CD4-positive, alpha-beta T cell treated with Interleukin-15 for 4 hours (primary cell): ENCODE results near the gene GANC.

Experiments
- DNase-seq: peaks from one replicate; pipeline ENCODE4 v3.0.0-alpha.2; 2020; ENCODE audit warnings: low spot score

GANC gene

DNA sequence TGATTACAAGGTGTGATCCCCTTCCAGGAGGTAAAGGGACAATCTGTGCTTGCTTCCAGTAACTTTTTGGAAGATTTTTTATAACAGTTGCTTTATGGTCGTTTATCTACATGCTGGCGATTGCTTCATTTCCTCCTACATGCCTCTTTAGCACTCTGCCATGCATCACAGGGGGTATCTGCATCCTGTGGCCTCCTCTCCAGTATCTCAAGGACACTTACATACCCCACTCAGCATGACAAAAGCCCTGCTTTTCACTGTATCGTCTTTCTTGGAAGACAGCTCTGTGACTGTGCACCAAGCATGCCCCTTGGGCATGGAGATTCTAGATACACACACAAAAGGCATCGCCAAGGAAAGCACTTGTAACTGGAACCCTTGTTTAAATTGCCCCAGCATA, 111.6 kb downstream of the GANC start:
- DNase-seq, result no peak

DNA sequence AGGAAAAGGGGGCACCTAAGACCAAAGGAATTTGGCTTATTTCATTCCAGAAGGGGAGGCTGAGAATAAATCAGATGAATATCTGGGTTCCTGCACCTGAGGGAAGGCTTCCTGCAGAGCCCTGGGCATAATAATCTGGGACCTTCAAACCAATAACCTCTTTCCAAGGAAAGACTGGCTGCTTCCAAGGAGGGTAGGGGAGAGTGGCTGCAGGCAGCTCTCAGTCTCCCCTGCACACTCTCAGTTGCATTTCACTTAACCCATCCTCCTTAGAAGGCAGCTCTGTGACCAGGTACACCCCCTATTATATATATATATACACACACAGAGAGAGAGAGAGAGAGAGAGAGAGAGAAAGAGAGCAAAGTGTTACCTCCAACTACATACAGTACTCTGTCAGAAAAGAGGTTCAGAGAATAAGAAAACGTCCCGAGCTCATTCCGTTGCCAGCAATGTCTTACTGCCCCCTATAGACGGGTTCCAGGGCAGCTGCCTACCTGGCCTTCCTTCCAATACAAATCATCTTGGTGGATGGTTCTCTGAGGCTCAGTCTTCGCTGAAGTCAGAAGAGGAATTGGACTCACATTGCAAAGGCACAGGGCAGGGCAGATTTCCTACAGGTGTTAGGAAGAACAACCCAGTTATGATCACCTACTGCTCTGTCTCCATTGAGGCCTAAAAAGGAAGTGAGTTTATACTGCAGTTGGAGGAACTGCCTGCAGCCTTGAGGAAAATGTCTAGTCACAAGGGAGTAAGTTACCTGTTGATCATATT, 112.4 kb downstream of the GANC start:
- DNase-seq, result no peak

DNA sequence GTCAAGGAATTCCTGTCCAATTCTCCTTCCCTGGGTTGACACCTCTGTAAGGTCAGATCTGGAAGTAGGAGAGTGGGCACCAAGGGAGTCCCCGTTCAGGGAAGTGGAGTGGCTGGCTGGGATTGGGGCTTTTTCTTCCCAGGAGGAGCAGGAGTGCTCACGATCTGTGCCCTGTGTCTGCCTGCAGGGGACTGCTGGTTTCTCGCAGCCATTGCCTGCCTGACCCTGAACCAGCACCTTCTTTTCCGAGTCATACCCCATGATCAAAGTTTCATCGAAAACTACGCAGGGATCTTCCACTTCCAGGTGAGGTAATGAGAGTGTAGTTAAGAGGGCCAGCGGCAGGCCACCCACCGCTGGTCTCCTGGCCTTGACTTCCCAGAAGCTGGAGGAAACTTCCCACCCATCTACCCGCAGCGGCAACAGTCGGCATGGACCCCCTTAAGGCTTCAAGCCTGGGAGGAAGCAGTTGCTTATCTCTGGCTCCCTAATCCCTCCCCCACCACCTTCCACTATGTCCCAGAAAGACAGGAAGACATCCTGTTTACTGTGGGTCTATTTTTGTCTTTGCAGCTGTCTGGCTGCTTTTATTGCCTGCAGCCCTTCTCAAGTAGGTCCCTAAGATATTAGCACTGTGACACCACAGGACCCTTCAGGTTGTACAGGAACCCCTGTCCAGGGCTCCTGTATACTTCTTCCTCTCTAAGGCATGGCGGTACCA, 113.1 kb downstream of the GANC start:
- no peak for DNase-seq

DNA sequence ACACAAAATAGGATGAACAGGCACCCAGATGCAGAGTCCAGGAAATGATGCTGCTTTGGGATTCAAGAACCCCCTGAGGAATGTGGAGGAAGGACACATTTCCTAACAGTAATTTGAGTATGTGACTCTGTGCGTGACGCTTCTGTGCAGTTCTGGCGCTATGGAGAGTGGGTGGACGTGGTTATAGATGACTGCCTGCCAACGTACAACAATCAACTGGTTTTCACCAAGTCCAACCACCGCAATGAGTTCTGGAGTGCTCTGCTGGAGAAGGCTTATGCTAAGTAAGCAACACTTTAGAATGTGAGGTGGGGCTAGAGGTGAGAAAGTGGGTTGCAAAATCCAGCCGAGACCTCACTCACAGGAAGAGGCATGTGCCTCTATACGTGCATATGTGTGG, 114.6 kb downstream of the GANC start:
- DNase-seq, result no peak

DNA sequence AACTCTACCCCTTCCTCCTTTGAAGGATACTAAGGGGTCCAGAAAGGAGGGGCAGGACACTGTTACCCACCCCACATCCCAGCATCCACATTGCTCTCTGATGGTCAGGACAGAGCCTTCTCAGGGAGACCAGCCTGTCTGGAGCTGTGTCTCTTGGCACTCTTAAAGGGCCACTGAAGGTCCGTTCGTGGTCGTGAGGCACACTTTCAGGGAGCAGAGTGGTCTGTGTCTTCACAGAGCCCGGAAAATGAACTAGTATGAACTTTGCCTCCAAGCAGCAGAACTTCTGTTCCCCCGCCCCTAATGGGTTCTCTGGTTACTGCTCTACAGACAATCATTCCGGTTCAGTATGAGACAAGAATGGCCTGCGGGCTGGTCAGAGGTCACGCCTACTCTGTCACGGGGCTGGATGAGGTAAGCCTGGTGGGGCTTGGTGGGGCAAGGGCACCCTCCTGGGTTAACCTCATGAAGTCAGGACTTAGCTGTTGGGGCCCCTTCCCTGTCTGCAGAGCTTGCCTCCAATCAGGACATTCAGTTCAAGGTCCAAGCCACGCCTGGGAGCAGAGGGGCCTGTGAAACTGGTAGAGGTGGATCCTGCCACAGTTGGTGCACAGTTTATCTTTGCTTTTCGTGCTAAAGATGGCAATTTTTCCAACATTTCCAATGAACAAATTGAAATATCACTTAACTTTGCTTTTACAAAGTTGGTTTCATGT, 119.5 kb downstream of the GANC start:
- no peak for DNase-seq

DNA sequence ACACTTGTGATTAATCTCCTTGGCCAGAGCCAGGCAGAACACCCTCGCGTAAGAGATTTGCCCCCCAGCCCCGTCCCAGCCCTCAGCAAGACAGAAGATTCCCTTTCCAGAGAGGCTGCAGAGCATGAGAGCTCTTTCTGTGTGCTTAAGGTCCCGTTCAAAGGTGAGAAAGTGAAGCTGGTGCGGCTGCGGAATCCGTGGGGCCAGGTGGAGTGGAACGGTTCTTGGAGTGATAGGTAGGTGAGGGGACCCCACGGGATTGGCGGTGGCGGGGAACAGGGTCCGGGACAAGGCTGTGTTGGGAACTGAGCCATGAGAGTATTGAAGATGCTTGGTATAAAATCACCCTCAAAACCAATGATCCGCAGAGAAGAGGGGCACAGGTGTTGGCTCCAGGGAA, 121.1 kb downstream of the GANC start:
- DNase-seq, result no peak

DNA sequence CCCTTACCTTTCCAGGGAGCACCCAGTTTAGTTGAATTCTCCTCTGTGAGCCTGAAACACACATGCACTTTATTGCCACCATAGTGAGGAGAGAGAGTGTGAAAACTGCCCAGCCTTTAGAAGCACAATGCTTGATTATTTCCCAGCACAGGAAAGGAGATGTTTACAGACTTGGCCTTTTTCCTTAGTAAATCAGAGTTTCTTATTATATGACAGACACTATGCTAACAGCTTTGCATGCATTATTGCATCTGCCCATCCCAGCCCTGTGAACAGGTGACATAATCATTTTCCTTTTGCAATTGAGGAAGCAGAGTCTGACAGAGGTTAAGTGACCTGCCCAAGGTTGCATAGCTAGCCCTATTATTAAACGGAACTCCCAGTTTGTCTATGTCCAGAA, 122.8 kb downstream of the GANC start:
- DNase-seq, result no peak

DNA sequence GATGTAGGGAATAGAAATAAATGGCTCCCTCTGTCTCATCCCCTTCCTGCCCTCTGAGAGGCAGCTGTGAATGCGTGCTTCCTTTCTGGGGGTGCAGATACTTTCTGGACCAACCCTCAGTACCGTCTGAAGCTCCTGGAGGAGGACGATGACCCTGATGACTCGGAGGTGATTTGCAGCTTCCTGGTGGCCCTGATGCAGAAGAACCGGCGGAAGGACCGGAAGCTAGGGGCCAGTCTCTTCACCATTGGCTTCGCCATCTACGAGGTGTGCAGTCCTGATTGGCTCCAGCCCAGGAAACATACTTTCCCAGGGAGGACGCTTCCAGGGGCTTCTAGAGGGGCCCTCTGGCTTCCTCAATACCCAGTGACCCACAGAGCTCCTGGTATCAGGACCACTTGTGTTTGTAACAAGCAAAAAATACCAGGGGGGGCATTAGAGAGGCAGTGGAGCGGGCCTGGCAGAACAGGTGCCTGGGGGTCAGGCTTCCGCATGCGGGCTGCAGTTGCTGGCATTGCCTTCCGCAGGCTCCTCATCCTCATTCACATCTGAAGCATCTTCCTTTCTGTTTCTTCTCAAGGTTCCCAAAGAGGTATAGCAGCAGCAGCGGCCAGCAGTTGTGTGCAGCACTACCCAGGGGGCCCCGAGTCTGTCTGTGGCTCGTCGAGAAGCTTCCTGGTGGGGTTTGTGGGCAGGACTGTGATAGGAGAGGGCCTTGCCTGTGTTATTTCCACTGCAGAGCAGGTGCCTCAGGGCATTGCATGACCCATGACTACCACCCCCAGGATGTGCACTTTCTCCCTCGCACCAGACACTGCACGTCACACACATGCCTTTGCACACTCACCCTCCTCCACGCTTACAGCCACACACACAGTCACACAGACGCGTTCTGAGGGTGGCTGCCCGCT, 128.8 kb downstream of the GANC start:
- no peak for DNase-seq

DNA sequence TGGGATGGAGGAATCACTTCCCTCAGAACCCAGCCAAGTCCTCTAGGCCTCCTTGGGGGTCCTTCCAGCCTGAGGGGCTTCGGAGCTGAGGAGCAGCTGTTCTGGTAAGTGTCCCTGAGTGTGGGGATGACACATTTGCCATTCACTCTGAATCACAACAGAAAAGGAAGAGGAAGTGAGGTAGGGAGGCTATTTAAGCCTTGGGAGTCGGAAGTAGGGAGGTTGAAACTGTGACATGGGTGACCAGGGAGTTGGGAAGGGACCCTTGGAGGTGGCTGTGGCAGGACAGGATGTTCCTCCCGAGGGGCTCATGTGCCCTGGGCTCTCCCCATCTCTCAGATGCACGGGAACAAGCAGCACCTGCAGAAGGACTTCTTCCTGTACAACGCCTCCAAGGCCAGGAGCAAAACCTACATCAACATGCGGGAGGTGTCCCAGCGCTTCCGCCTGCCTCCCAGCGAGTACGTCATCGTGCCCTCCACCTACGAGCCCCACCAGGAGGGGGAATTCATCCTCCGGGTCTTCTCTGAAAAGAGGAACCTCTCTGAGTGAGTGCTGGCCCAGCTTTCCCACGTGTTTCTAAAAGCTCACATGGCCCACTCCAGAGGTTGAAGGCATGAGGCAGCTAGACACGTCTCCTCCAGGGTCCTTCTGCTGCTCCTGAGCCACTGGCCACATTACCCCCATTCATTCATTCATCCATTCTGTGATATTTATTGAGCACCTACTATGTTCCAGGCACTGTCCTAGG, 129.6 kb downstream of the GANC start:
- no peak for DNase-seq

DNA sequence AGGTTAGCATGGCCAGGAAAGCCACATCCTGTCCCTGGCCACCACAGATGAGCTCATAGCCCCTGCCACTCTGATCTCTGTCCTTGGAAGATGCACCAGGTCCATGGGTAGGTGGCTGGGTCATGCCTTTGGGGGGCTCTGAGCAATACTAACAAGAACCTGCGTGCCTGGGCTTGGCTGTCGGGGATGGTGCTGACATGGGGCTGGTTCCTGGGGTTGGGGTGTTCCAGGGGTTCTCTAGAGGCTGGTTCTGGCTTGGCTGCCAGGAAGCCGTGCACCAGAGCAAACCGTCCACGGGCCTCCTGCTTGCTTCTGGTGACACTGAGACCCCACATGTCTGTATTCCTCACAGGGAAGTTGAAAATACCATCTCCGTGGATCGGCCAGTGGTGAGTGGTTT, 130.4 kb downstream of the GANC start:
- no peak for DNase-seq

DNA sequence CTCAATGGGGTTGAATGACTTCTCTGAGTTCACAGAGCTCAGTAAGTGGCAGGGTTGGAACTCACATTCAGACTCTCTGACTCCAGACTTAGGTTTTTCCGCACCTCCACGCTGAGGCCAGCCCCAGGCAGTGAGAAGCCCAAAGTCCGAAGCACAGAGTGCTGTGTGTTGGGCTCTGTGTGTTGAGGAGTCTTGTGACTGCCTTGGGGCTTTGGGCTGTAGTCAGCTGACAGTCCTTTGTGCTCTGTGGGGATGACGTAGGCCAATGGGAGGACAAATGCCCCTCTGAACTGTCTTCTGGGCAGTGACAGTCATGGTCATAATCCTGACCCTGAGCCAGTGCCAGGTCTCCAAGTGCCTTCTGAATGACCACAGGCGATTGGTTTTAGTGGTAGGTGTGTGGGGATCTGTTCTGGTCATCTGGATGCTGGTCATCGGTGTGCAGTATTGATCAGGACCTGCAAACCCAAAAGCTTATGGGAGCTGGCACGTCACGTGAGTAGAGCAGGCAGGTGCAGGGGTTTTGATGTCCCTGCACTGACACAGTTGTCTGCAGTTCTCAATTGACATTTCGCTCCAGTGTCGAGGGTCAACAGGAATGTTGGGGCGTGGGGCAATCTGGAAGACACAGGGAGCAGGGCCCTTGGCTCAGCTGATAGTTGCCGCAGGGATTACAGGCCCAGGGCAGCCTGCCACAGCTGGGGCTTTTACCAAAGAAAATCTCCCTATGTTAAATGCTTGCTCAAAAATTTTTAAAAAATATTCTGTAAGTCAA, 131.6 kb downstream of the GANC start:
- no peak for DNase-seq

DNA sequence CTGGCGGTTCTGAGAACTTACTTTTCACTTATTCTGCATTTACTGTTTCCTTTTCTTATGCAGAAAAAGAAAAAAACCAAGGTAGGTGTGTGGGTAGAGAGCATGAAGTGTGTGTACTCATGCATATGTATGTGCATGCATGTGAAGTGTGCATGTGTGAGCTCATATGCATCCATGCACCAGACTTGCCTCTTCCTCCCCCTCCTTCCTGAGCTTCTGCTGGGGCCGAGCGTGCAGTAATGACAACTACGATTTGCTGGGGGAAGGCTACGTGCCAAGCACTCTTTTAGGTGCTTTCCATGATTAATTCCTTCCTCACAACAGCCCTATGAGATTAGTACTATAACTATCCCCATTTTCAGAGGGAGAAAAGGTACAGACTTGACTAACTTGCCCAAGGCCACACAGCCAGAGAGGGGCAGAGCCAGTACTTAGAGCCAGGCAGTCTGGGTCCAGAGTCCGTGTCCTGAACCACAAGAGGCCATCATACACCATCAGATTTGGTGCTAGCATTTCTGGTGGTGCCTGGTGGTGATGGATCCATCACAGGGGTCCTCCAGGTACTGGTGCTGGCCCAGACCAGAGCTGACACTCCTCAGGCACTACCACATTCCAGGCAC, 133.0 kb downstream of the GANC start:
- DNase-seq, result no peak
